Measurements from ENCODE around the gene SPI1. TPM values are rescaled to one million over a fixed set of nuclear protein-coding genes. Genes with fewer than 3 reads are reported as not detected.

Gene SPI1
- total and polyA plus RNA-seq, 2 donors (not counting 3 experiments of a cell fraction or from before 2014, with no cell fraction given): not detected

DNA sequence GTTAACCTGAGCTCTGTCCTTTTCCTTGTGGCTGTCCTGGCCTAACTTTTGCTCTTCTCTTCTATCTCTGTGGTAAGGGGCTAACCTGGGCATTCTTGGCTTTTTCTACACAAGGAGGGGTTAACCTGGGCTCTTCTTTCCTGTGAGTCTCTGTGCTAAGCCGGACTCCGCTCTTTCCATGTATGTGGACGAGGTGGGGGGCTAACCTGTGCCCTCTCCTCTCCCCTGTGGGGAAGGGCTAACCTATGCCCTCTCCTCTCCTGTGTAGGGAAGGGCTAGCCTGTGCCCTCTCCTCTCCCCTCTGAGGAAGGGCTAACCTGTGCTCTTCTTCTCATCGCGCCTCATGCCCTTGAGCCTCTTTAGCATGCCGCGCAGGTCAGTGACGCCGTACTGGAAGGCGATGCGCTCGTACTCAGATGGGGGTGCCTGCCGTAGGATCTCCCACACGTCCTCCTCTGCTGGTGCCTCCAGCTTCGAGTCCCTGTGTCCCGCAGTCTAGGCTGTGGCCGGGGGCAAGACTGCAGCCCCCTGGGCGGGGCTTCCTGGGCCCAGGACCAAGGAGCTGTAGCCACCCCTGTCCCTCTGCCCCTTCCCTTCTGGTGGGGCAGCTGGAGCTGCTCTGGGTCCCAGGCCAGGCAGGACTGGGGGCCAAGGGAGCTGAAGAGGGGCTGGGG is 32.3 kb downstream of the SPI1 start:
- no peak overlapping the region for H3K9ac ChIP-seq (replicated peaks; ENCODE audit: extremely low read depth, insufficient read depth, low read length)

More for the DNA sequence above, 32.3 kb downstream of the SPI1 start:
- no peaks in the 10 kb centered on the region for H3K4me1 ChIP-seq (ENCODE audit: control insufficient read depth, extremely low read depth, insufficient read depth, low read length)
- BruUV-seq (replicated peaks): no TSS peak
- H3K27ac ChIP-seq (ENCODE audit: insufficient read depth, low read depth, low read length): no peak overlapping the region
- H3K4me3 ChIP-seq (replicated peaks in 1 of 3; ENCODE audit: insufficient read depth in 1 of 3, low read depth in 1 of 3, low read length in 3 of 3): no peak overlapping the region
- ChIA-PET POLR2A (interaction anchor here (0.7 kb wide), 1 partner anchor 797 kb away, joined by 8 read pairs; no protein-coding TSS in a partner anchor), CTCF (interaction anchor here (2.7 kb wide), 1 partner anchor 9 kb away, joined by 8 read pairs; no protein-coding TSS in a partner anchor)
- no peak for DNase-seq (ENCODE audit: low read depth, low spot score)
- H3K9me3 ChIP-seq (replicated peaks; ENCODE audit: control insufficient read depth, insufficient read depth, low read length): no peaks in the 10 kb centered on the region
- no peaks in the 10 kb centered on the region for H3K36me3 ChIP-seq (ENCODE audit: control insufficient read depth in 2 of 2, extremely low read depth in 1 of 2, insufficient read depth in 2 of 2, low read length in 2 of 2)
- no peaks in the 10 kb centered on the region for H4K20me1 ChIP-seq (replicated peaks; ENCODE audit: control insufficient read depth, extremely low read depth, insufficient read depth, low read length)
- dilution Hi-C loops (cut with MboI; ENCODE audit: extremely low pct_ligation_motif_present, low sequenced_read_pairs): no loop called here
- intact Hi-C loops (cut with micrococcal nuclease): loop anchor here (5.0 kb wide), 1 partner anchor 34 kb away; no protein-coding TSS in a partner anchor
- no peaks in the 10 kb centered on the region for H3K79me2 ChIP-seq (ENCODE audit: control insufficient read depth, insufficient read depth, low read length)
- H3K27me3 ChIP-seq (ENCODE audit: control insufficient read depth in 2 of 2, insufficient read depth in 2 of 2, low read length in 2 of 2): no peaks in the 10 kb centered on the region
- no peaks in the 10 kb centered on the region for H3K9me1 ChIP-seq (replicated peaks; ENCODE audit: control insufficient read depth, extremely low read depth, insufficient read depth, low read length)
- H2AFZ ChIP-seq (ENCODE audit: low read depth, low read length): no peak overlapping the region
- no peak overlapping the region for H3K4me2 ChIP-seq (ENCODE audit: insufficient read depth, low read length)
- FAIRE-seq: no peak
- no peak for TF ChIP-seq MAX (IDR thresholded peaks at IDR 0.05; ENCODE audit: insufficient read depth, insufficient read length)
- TF ChIP-seq, protein P1, sequence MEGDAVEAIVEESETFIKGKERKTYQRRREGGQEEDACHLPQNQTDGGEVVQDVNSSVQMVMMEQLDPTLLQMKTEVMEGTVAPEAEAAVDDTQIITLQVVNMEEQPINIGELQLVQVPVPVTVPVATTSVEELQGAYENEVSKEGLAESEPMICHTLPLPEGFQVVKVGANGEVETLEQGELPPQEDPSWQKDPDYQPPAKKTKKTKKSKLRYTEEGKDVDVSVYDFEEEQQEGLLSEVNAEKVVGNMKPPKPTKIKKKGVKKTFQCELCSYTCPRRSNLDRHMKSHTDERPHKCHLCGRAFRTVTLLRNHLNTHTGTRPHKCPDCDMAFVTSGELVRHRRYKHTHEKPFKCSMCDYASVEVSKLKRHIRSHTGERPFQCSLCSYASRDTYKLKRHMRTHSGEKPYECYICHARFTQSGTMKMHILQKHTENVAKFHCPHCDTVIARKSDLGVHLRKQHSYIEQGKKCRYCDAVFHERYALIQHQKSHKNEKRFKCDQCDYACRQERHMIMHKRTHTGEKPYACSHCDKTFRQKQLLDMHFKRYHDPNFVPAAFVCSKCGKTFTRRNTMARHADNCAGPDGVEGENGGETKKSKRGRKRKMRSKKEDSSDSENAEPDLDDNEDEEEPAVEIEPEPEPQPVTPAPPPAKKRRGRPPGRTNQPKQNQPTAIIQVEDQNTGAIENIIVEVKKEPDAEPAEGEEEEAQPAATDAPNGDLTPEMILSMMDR (IDR thresholded peaks at IDR 0.05; ENCODE audit: extremely low read depth in 1 of 2, insufficient read depth in 1 of 2, low read depth in 1 of 2, low read length in 2 of 2): no peak
- TF ChIP-seq JUN (IDR thresholded peaks at IDR 0.05; ENCODE audit: borderline replicate concordance, insufficient read depth, insufficient read length, low read depth): no peak
- TF ChIP-seq MYC (IDR thresholded peaks at IDR 0.05; ENCODE audit: low read depth, low read length): no peak
- TF ChIP-seq EZH2 (IDR thresholded peaks at IDR 0.05; ENCODE audit: borderline replicate concordance, low read depth, low read length, severe bottlenecking): no peak
- TF ChIP-seq GATA2 (IDR thresholded peaks at IDR 0.05; ENCODE audit: insufficient read depth, insufficient read length, low read depth, low read length): no peak
